SK-MEL-5 (cell line): ENCODE data around the gene FBXW10. TPM values are rescaled to one million over a fixed set of nuclear protein-coding genes. Genes with fewer than 3 reads are reported as not detected.
"Not testable (repeated sequence)": the region's sequence is repeated elsewhere in the genome, so short reads cannot be mapped to it uniquely, and the experiment has no call there.

Experiments used
- DNase-seq: peaks from one replicate; pipeline ENCODE4 v3.0.0-alpha.2; 2016; ENCODE audit warnings: low read depth, low spot score
- in situ Hi-C: cut with HindIII; loops from 2 replicates; pipeline ENCODE4 v1.10.0; 2016; ENCODE audit warnings: low sequenced_read_pairs, high pct_unique_total_duplicates, low pct_unique_long_range_greater_than_20kb
- total RNA-seq: library from RNA; depleted of rRNA; stranded (reverse); fragments of >200 nt; shearing (Covaris generic); gene quantifications from 2 replicates; pipeline ENCODE4 v1.2.3, GENCODE V29; 2014

Gene FBXW10
- total RNA-seq, 1 experiment from 2014 or later = not detected

- in situ Hi-C loops = not testable (repeated sequence)
Measured at GRCh38 chr17:18744726-18745125, 872 bp downstream of the FBXW10 start.

GRCh38 chr17:18746551-18746950 is 2.7 kb downstream of the FBXW10 start:
- DNase-seq, in situ Hi-C loops: not testable (repeated sequence)

More at GRCh38 chr17:18744726-18745125, 872 bp downstream of the FBXW10 start:
- DNase-seq = not testable (repeated sequence)

- in situ Hi-C loops, DNase-seq: not testable (repeated sequence)
Measured at GRCh38 chr17:18747501-18747900, 3.6 kb downstream of the FBXW10 start.

GRCh38 chr17:18750242-18750641 is 6.4 kb downstream of the FBXW10 start:
- DNase-seq = not testable (repeated sequence)

GRCh38 chr17:18753829-18754409 is 10.1 kb downstream of the FBXW10 start:
- in situ Hi-C loops, DNase-seq: not testable (repeated sequence)

More at GRCh38 chr17:18750242-18750641, 6.4 kb downstream of the FBXW10 start:
- in situ Hi-C loops = not testable (repeated sequence)

GRCh38 chr17:18755969-18756368 is 12.1 kb downstream of the FBXW10 start:
- DNase-seq, in situ Hi-C loops: not testable (repeated sequence)

GRCh38 chr17:18757368-18758044 is 13.7 kb downstream of the FBXW10 start:
- DNase-seq, in situ Hi-C loops: not testable (repeated sequence)

- in situ Hi-C loops = not testable (repeated sequence)
Measured at GRCh38 chr17:18758344-18758743, 14.5 kb downstream of the FBXW10 start.

GRCh38 chr17:18760221-18760620 is 16.4 kb downstream of the FBXW10 start:
- in situ Hi-C loops, DNase-seq: not testable (repeated sequence)

More at GRCh38 chr17:18758344-18758743, 14.5 kb downstream of the FBXW10 start:
- not testable (repeated sequence) for DNase-seq

GRCh38 chr17:18770572-18770971 is 26.7 kb downstream of the FBXW10 start:
- in situ Hi-C loops, DNase-seq: not testable (repeated sequence)

- DNase-seq, in situ Hi-C loops: not testable (repeated sequence)
Measured at GRCh38 chr17:18771066-18771465, 27.2 kb downstream of the FBXW10 start.

GRCh38 chr17:18772471-18772870 is 28.6 kb downstream of the FBXW10 start:
- no peak for DNase-seq
- in situ Hi-C loops = no loop called here

- in situ Hi-C loops = not testable (repeated sequence)
- peak; percentile 96 for DNase-seq
Measured at GRCh38 chr17:18780991-18781718, 37.3 kb downstream of the FBXW10 start, which contains the start of gene TVP23B. TVP23B (plus strand) TSS chr17:18781183; CDS start chr17:18781294, 111 bp downstream.

GRCh38 chr17:18781805-18782204 is 38.0 kb downstream of the FBXW10 start:
- DNase-seq, in situ Hi-C loops: not testable (repeated sequence)

- DNase-seq, in situ Hi-C loops: not testable (repeated sequence)
Measured at GRCh38 chr17:18785933-18786332, 42.1 kb downstream of the FBXW10 start.

GRCh38 chr17:18786890-18787289 is 43.0 kb downstream of the FBXW10 start:
- in situ Hi-C loops, DNase-seq: not testable (repeated sequence)

GRCh38 chr17:18791402-18791801 is 47.5 kb downstream of the FBXW10 start:
- DNase-seq, in situ Hi-C loops: not testable (repeated sequence)

GRCh38 chr17:18794841-18795240 is 51.0 kb downstream of the FBXW10 start:
- DNase-seq, in situ Hi-C loops: not testable (repeated sequence)
